Measurements from ENCODE around the gene MCCD1. TPM values are rescaled to one million over a fixed set of nuclear protein-coding genes. Genes with fewer than 3 reads are reported as not detected.
"Not testable (repeated sequence)": the region's sequence is repeated elsewhere in the genome, so short reads cannot be mapped to it uniquely, and the experiment has no call there.

The MCCD1 gene
- total RNA-seq, 3 donors from 2014 or later (not counting 1 experiment from before 2014, with no cell fraction given): not detected

- DNase-seq: no peak
- no peaks in the 10 kb centered on the region for H3K9me3 Mint-ChIP-seq
- no peaks in the 10 kb centered on the region for H3K27me3 Mint-ChIP-seq (ENCODE audit: low read depth in 2 of 2)
- no peaks in the 10 kb centered on the region for H3K36me3 Mint-ChIP-seq
- Histone ChIP-seq H3K9me3 (ENCODE audit: control insufficient read depth, insufficient read depth, low read length) (no peaks in the 10 kb centered on the region), H3K27me3 (ENCODE audit: control insufficient read depth, insufficient read depth, low read length) (no peaks in the 10 kb centered on the region), H3K36me3 (ENCODE audit: control insufficient read depth, insufficient read depth, low read length) (peaks cover 23% of the 10 kb centered on the region), H3K4me1 (ENCODE audit: control insufficient read depth, insufficient read depth, low read length) (peaks cover 12% of the 10 kb centered on the region), H3K27ac (ENCODE audit: low read length) (no peak overlapping the region), H3K4me3 (ENCODE audit: low read length) (no peak overlapping the region)
- TF ChIP-seq, protein P1, sequence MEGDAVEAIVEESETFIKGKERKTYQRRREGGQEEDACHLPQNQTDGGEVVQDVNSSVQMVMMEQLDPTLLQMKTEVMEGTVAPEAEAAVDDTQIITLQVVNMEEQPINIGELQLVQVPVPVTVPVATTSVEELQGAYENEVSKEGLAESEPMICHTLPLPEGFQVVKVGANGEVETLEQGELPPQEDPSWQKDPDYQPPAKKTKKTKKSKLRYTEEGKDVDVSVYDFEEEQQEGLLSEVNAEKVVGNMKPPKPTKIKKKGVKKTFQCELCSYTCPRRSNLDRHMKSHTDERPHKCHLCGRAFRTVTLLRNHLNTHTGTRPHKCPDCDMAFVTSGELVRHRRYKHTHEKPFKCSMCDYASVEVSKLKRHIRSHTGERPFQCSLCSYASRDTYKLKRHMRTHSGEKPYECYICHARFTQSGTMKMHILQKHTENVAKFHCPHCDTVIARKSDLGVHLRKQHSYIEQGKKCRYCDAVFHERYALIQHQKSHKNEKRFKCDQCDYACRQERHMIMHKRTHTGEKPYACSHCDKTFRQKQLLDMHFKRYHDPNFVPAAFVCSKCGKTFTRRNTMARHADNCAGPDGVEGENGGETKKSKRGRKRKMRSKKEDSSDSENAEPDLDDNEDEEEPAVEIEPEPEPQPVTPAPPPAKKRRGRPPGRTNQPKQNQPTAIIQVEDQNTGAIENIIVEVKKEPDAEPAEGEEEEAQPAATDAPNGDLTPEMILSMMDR (IDR thresholded peaks at IDR 0.05): no peak
- intact Hi-C loops (cut with micrococcal nuclease): no loop called here
- ATAC-seq: no peak
- H3K4me3 Mint-ChIP-seq: no peak overlapping the region
- peaks cover 38 to 63% of the 10 kb centered on the region in 2 donors for H3K4me1 Mint-ChIP-seq
- H3K27ac Mint-ChIP-seq: peak overlapping the region in 1 of 2 donors; percentile 78
Measured at GRCh38 chr6:31502586-31502985, 26.2 kb upstream of the MCCD1 start.

- Mint-ChIP-seq H3K27ac (peak overlapping the region in 1 of 2 donors; percentile 64), H3K4me1 (peaks cover 0 to 13% of the 10 kb centered on the region in 2 donors)
- H3K9me3 Mint-ChIP-seq; H3K4me3 Mint-ChIP-seq; H3K27ac ChIP-seq (ENCODE audit: low read length); H3K9me3 ChIP-seq (ENCODE audit: control insufficient read depth, insufficient read depth, low read length); H3K4me1 ChIP-seq (ENCODE audit: control insufficient read depth, insufficient read depth, low read length); DNase-seq; H3K36me3 Mint-ChIP-seq; H3K4me3 ChIP-seq (ENCODE audit: low read length); ATAC-seq; H3K27me3 Mint-ChIP-seq (ENCODE audit: low read depth in 2 of 2); intact Hi-C loops (cut with micrococcal nuclease); H3K27me3 ChIP-seq (ENCODE audit: control insufficient read depth, insufficient read depth, low read length): not testable (repeated sequence)
- 50% methylated on average over 2 of the region's 2 CpGs for WGBS (ENCODE audit: insufficient coverage)
- peaks cover 53% of the 10 kb centered on the region for H3K36me3 ChIP-seq (ENCODE audit: control insufficient read depth, insufficient read depth, low read length)
Measured at GRCh38 chr6:31509036-31509435, 19.7 kb upstream of the MCCD1 start.

- Histone ChIP-seq H3K4me3 (ENCODE audit: low read length) (no peak overlapping the region), H3K27me3 (ENCODE audit: control insufficient read depth, insufficient read depth, low read length) (no peaks in the 10 kb centered on the region), H3K9me3 (ENCODE audit: control insufficient read depth, insufficient read depth, low read length) (no peaks in the 10 kb centered on the region), H3K27ac (ENCODE audit: low read length) (no peak overlapping the region), H3K4me1 (ENCODE audit: control insufficient read depth, insufficient read depth, low read length) (no peaks in the 10 kb centered on the region), H3K36me3 (ENCODE audit: control insufficient read depth, insufficient read depth, low read length) (peaks cover 53% of the 10 kb centered on the region)
- Mint-ChIP-seq H3K27me3 (ENCODE audit: low read depth in 2 of 2) (no peaks in the 10 kb centered on the region), H3K9me3 (no peaks in the 10 kb centered on the region), H3K36me3 (no peaks in the 10 kb centered on the region), H3K4me3 (no peak overlapping the region), H3K27ac (no peak overlapping the region), H3K4me1 (peaks cover 0 to 9% of the 10 kb centered on the region in 2 donors)
- intact Hi-C loops (cut with micrococcal nuclease): no loop called here
- ATAC-seq (no peak), DNase-seq (no peak)
- 86% methylated on average over 4 of the region's 4 CpGs for WGBS (ENCODE audit: insufficient coverage)
- TF ChIP-seq, protein P1 (IDR thresholded peaks at IDR 0.05): no peak
Measured at GRCh38 chr6:31510007-31510406, 18.8 kb upstream of the MCCD1 start.

DNA sequence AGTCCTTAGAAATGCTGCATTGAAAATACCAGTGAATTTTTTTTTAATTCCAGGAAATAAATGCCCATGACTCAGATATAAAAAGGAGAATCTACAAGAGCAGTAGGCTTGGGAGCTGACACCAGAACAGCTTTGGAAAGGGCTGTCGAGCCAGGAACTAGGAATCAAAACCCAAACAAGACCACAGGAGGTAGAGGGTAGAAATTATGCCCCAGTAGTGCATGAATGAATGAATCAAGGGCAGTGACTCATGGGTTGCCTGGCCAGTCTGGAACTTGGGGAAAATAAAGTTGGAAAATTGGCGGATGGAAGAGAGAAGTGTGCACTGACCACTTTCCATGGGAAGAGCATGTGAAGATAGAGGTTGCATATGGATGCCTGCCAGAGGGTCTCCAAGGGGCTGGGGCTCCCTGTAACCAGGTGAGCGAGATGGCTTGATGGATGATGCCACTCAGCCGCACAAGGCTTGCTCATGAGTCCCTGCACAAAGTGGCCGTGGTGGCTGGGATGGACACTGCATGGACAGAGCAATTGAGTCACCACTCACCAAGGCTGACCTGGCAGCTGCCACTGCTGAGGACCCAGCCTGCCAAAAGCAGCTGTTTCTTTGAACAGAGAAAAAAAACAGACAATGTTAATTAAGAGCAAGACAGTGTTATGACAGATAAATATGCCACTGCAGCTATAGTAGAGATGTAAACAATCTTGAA, 15.2 kb upstream of the MCCD1 start:
- Histone ChIP-seq H3K4me3 (ENCODE audit: low read length) (no peak overlapping the region), H3K27ac (ENCODE audit: low read length) (no peak overlapping the region), H3K36me3 (ENCODE audit: control insufficient read depth, insufficient read depth, low read length) (peaks cover 20% of the 10 kb centered on the region), H3K9me3 (ENCODE audit: control insufficient read depth, insufficient read depth, low read length) (no peaks in the 10 kb centered on the region), H3K4me1 (ENCODE audit: control insufficient read depth, insufficient read depth, low read length) (no peaks in the 10 kb centered on the region), H3K27me3 (ENCODE audit: control insufficient read depth, insufficient read depth, low read length) (peaks cover 2% of the 10 kb centered on the region)
- no peaks in the 10 kb centered on the region for H3K36me3 Mint-ChIP-seq
- WGBS (ENCODE audit: insufficient coverage): 96% methylated on average over 4 of the region's 5 CpGs
- no peak overlapping the region for H3K4me3 Mint-ChIP-seq
- no peaks in the 10 kb centered on the region for H3K4me1 Mint-ChIP-seq
- H3K27ac Mint-ChIP-seq: peak overlapping the region in 1 of 2 donors; percentile 25
- H3K27me3 Mint-ChIP-seq (ENCODE audit: low read depth in 2 of 2): no peaks in the 10 kb centered on the region
- intact Hi-C loops (cut with micrococcal nuclease): no loop called here
- H3K9me3 Mint-ChIP-seq: no peaks in the 10 kb centered on the region
- no peak for DNase-seq
- TF ChIP-seq, protein P1 (IDR thresholded peaks at IDR 0.05): no peak
- ATAC-seq: no peak

Measured in natural killer cell (primary cell).